Measurements from ENCODE around the gene KIF18B. TPM values are rescaled to one million over a fixed set of nuclear protein-coding genes. Genes with fewer than 3 reads are reported as not detected.

KIF18B gene
- total RNA-seq (2021) = 49.4 and 54.3 TPM in 2 replicates
- percentile 86 among the genes with signal in this experiment for Bru-seq, nascent RNA
- BruChase-seq, experiment 1, labeled RNA remaining after a 2-hour chase = percentile 87 among the genes with signal in this experiment
- BruChase-seq, experiment 2, labeled RNA remaining after a 6-hour chase = percentile 89 among the genes with signal in this experiment
- long read RNA-seq, full-length matches to known transcripts = 7 of 61 reads
- long read RNA-seq, partial matches to known transcripts = 40 of 61 reads
- long read RNA-seq, other reads (novel, unspliced or antisense) = 14 of 61 reads

DNA sequence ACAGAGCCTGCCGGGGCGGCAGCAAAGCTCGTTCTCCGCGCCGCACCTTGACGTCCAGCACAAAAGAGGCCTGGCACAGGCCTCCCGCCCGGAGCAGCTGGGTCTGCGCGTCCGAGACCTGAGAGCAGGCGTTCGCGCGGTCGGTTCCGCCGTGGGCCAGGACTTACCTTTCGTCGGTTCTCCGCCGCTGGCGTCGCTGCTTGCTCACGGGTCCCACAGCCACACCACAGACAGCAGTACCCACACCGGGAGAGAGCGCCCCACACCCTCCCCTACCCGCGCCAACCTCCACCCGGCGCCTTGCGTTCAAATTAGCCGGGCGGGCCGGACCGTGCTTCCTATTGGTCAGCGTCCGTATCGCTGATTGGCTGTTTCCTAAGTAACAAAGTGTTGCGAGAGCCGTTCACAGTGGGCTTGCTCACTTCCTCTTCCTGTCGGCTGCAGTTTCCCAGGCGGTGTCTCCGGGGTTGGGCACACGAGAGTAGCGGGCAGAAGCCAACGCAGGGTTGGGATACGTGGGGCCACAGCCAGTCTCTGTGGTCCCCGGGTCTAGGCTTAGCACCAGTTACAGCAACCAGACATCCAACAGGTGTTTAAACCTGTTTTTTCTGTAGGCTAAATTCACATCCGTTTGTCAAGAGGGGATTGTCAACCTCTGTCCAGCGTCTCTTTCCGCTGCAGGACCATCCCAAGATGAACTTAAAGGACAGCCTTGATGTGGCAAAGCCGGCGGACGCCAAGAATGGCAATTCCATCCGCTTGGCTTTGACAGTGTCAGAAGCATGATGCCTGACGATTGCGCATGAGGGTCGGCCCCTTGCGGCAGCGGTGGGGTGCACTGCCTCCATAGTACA lies at the start of gene KIF18B:
KIF18B (minus strand) TSS at position 313 of the 854 bp plus-strand sequence. CDS start 11,429 bp downstream, outside the sequence.
- Histone ChIP-seq H3K4me1 (ENCODE audit: insufficient read depth, low read length, poor library complexity, severe bottlenecking) (no peaks in the 10 kb centered on the region), H3K4me3 (ENCODE audit: low read depth, low read length, poor library complexity, severe bottlenecking) (peak within 1 kb of the TSS; percentile 84), H3K36me3 (ENCODE audit: insufficient read depth, low read length, poor library complexity, severe bottlenecking) (peaks cover 10% of the 10 kb centered on the region), H3K27me3 (replicated peaks; ENCODE audit: insufficient read depth, low read depth, low read length, poor library complexity) (no peaks in the 10 kb centered on the region), H3K9me3 (ENCODE audit: low read depth, low read length, poor library complexity, severe bottlenecking) (no peaks in the 10 kb centered on the region), H3K27ac (ENCODE audit: low read depth, low read length, poor library complexity, severe bottlenecking) (peak within 1 kb of the TSS; percentile 82)
- intact Hi-C loops (cut with micrococcal nuclease; ENCODE audit: unreplicated experiment) = loop anchor here (2.0 kb wide), 1 partner anchor 65 kb away; no protein-coding TSS in a partner anchor
- POLR2A ChIA-PET (ENCODE audit: low non-redundant PET) = no interaction called here
- CTCF ChIA-PET = interaction anchor here (0.7 kb wide), 1 partner anchor 73 kb away, joined by 6 read pairs; no protein-coding TSS in a partner anchor
- BruUV-seq (replicated peaks) = TSS peak; percentile 89
- peak; percentile 94 for DNase-seq (ENCODE audit: low spot score)
- TF ChIP-seq, protein P1, sequence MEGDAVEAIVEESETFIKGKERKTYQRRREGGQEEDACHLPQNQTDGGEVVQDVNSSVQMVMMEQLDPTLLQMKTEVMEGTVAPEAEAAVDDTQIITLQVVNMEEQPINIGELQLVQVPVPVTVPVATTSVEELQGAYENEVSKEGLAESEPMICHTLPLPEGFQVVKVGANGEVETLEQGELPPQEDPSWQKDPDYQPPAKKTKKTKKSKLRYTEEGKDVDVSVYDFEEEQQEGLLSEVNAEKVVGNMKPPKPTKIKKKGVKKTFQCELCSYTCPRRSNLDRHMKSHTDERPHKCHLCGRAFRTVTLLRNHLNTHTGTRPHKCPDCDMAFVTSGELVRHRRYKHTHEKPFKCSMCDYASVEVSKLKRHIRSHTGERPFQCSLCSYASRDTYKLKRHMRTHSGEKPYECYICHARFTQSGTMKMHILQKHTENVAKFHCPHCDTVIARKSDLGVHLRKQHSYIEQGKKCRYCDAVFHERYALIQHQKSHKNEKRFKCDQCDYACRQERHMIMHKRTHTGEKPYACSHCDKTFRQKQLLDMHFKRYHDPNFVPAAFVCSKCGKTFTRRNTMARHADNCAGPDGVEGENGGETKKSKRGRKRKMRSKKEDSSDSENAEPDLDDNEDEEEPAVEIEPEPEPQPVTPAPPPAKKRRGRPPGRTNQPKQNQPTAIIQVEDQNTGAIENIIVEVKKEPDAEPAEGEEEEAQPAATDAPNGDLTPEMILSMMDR (conservative IDR thresholded peaks at IDR 0.05; ENCODE audit: low read depth, low read length) = no peak
- no peak for TF ChIP-seq EZH2 (IDR thresholded peaks at IDR 0.05; ENCODE audit: borderline replicate concordance, low read depth, low read length, poor library complexity, severe bottlenecking)

DNA sequence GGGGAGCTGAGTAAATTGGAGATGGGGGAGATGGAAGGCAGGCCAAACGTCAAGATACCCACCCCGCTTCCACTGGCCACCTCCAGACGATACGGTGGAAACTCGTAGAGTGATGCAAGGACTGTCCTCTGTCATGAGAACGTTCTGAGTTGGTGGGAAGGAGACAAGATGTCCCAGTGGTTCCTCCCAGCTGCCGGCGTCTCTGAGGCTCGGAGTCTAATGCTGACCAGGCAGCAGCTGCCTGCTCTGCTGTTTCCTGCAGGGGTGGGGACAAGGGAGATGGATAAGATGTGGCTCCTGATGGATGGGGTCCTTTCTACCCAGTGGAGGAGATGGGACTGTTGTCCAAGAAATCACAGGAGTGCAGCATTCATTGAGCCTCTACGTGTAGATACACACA lies 48.7 kb upstream of the KIF18B start:
- no TSS peak for BruUV-seq (replicated peaks)
- no peak for DNase-seq (ENCODE audit: low spot score)
- Histone ChIP-seq H3K27me3 (replicated peaks; ENCODE audit: insufficient read depth, low read depth, low read length, poor library complexity) (no peaks in the 10 kb centered on the region), H3K36me3 (ENCODE audit: insufficient read depth, low read length, poor library complexity, severe bottlenecking) (no peaks in the 10 kb centered on the region), H3K4me1 (ENCODE audit: insufficient read depth, low read length, poor library complexity, severe bottlenecking) (peaks cover 9% of the 10 kb centered on the region), H3K9me3 (ENCODE audit: low read depth, low read length, poor library complexity, severe bottlenecking) (no peaks in the 10 kb centered on the region), H3K27ac (ENCODE audit: low read depth, low read length, poor library complexity, severe bottlenecking) (no peak overlapping the region), H3K4me3 (ENCODE audit: low read depth, low read length, poor library complexity, severe bottlenecking) (no peak overlapping the region)
- CTCF ChIA-PET = interaction anchor here (0.5 kb wide), 1 partner anchor 25 kb away, joined by 3 read pairs; no protein-coding TSS in a partner anchor
- TF ChIP-seq, protein P1 (conservative IDR thresholded peaks at IDR 0.05; ENCODE audit: low read depth, low read length) = no peak
- no peak for TF ChIP-seq EZH2 (IDR thresholded peaks at IDR 0.05; ENCODE audit: borderline replicate concordance, low read depth, low read length, poor library complexity, severe bottlenecking)
- intact Hi-C loops (cut with micrococcal nuclease; ENCODE audit: unreplicated experiment) = no loop called here
- POLR2A ChIA-PET (ENCODE audit: low non-redundant PET) = no interaction called here

DNA sequence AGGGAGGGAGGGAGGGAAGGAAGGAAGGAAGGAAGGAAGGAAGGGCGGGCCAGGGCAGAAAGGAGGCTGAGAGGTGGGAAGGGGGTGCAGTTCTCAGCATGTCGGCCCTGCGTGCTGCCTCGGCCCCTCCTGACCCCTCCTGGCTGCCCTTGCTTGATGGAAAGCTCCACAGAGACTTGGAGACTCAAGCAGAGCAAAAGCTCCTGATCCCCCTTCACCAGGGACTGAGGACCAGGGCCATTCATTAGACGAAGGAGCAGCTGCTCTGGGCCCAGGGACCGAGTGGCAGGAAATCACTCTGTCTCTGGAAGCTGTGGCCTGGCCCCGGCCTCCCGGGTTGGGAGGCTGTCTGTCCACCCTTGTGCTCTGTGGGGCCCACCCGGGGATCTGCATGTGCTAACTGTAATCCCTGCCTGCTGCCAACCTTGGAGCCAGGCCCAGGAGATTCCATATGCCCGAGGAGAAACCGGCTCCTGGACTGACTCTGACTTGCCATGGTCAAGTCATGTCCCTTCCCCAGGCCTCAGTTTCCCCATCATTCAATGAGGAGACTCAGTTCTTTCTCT lies 47.9 kb upstream of the KIF18B start:
- BruUV-seq (replicated peaks) = no TSS peak
- POLR2A ChIA-PET (ENCODE audit: low non-redundant PET) = no interaction called here

More for the DNA sequence above, 47.9 kb upstream of the KIF18B start:
- intact Hi-C loops (cut with micrococcal nuclease; ENCODE audit: unreplicated experiment) = no loop called here
- H3K4me3 ChIP-seq (ENCODE audit: low read depth, low read length, poor library complexity, severe bottlenecking) = no peak overlapping the region
- TF ChIP-seq EZH2 (IDR thresholded peaks at IDR 0.05; ENCODE audit: borderline replicate concordance, low read depth, low read length, poor library complexity, severe bottlenecking) = no peak
- TF ChIP-seq, protein P1 (conservative IDR thresholded peaks at IDR 0.05; ENCODE audit: low read depth, low read length) = no peak
- CTCF ChIA-PET = interaction anchor here (0.5 kb wide), 1 partner anchor 153 kb away, joined by 3 read pairs; no protein-coding TSS in a partner anchor
- H3K9me3 ChIP-seq (ENCODE audit: low read depth, low read length, poor library complexity, severe bottlenecking) = no peaks in the 10 kb centered on the region
- H3K27me3 ChIP-seq (replicated peaks; ENCODE audit: insufficient read depth, low read depth, low read length, poor library complexity) = no peaks in the 10 kb centered on the region
- no peak overlapping the region for H3K27ac ChIP-seq (ENCODE audit: low read depth, low read length, poor library complexity, severe bottlenecking)
- H3K36me3 ChIP-seq (ENCODE audit: insufficient read depth, low read length, poor library complexity, severe bottlenecking) = no peaks in the 10 kb centered on the region
- no peak for DNase-seq (ENCODE audit: low spot score)
- peaks cover 10% of the 10 kb centered on the region for H3K4me1 ChIP-seq (ENCODE audit: insufficient read depth, low read length, poor library complexity, severe bottlenecking)

Measured in A673 (cell line).